K562 (cell line): ENCODE data around the gene APOL4. TPM values are rescaled to one million over a fixed set of nuclear protein-coding genes. Genes with fewer than 3 reads are reported as not detected.
A peak's percentile ranks its signal among the peaks of the same experiment; 100 is the strongest.

Source experiments
- ARID2 ChIP-seq: fragments of 450-650 bp; IDR thresholded peaks from 2 replicates; pipeline ENCODE4 v1.6.1; 2017; ENCODE audit warnings: antibody characterized with exemption, mild to moderate bottlenecking
- ELF1 ChIP-seq: fragments of 200-800 bp; sonication (Bioruptor generic); IDR thresholded peaks from 2 replicates; pipeline ENCODE4 v1.6.1; 2016; ENCODE audit warnings: missing genetic modification characterization, missing compliant biosample characterization
- ESRRB ChIP-seq: fragments of 250-450 bp; sonication (Bioruptor Pico); IDR thresholded peaks from 2 replicates; pipeline ENCODE4 v1.5.0; 2020; ENCODE audit warnings: mild to moderate bottlenecking, moderate library complexity, borderline replicate concordance
- MAZ ChIP-seq, 2 experiments: fragments of 450-650 bp in 1 of 2; sonication (generic) in 1 of 2; formaldehyde crosslinking; IDR thresholded peaks in 1 of 2; conservative IDR thresholded peaks in 1 of 2; 2 replicates each; pipeline versions ENCODE4 v1.4.0 to v1.5.0; 2020; ENCODE audit warnings: mild to moderate bottlenecking in 1 of 2, missing genetic modification reagents in 1 of 2
- MTA3 ChIP-seq: fragments of 450-650 bp; formaldehyde crosslinking; IDR thresholded peaks from 2 replicates; pipeline ENCODE4 v1.6.1; 2017; ENCODE audit warnings: mild to moderate bottlenecking, borderline replicate concordance
- PTRF ChIP-seq: fragments of 450-650 bp; IDR thresholded peaks from 2 replicates; pipeline ENCODE4 v1.6.1; 2016; ENCODE audit warnings: mild to moderate bottlenecking, missing genetic modification characterization, missing compliant biosample characterization
- SMARCB1 ChIP-seq: IDR thresholded peaks from 2 replicates; pipeline ENCODE4 v1.6.1; 2011; ENCODE audit warnings: improper control_type of control experiment, low read depth; ENCODE audit not compliant: insufficient read length
- SMC3 ChIP-seq: conservative IDR thresholded peaks from 2 replicates; pipeline ENCODE4 v1.6.1; 2011; ENCODE audit warnings: low read depth, low read length, improper control_type of control experiment; ENCODE audit not compliant: insufficient read depth
- SPI1 ChIP-seq: IDR thresholded peaks from 2 replicates; pipeline ENCODE4 v1.6.1; 2011; ENCODE audit warnings: low read depth, low read length, control low read depth, borderline replicate concordance
- ZFP36 ChIP-seq: fragments of 150-350 bp; IDR thresholded peaks from 2 replicates; pipeline ENCODE4 v1.6.1; 2018; ENCODE audit warnings: low read length, low read depth; ENCODE audit not compliant: partially characterized antibody
- polyA plus RNA-seq, 8 experiments: library from polyadenylated mRNA; depleted of rRNA in 4 of 8; stranded (reverse) in 5 of 8; unstranded in 3 of 8; fragments of >200 nt; fragmentation: Nextera tagmentation in 2 of 8; fragmentation: Illumina TruSeq in 1 of 8; extraction: Ambion mirVana in 2 of 8; extraction: Trizol in 1 of 8; gene quantifications; 2 replicates each; pipeline versions ENCODE4 v1.2.1 to v1.2.3, GENCODE V29; 2011 to 2014; ENCODE audit warnings: inconsistent platforms in 1 of 8, missing spikeins in 1 of 8
- total RNA-seq, 7 experiments: library from RNA; depleted of rRNA in 6 of 7; stranded (reverse); fragments of >200 nt in 6 of 7; fragmentation: Illumina TruSeq in 2 of 7; extraction: Trizol in 2 of 7; gene quantifications; 2 replicates each; pipeline versions ENCODE4 v1.2.1 to v1.2.3, GENCODE V29; 2011 to 2021; ENCODE audit warnings: low replicate concordance in 1 of 7
- TF ChIP-seq, protein P1 (sequence below), 2 experiments: fragments of 450-650 bp; formaldehyde crosslinking in 1 of 2; IDR thresholded peaks; 2 replicates each; pipeline versions ENCODE4 v1.4.0 to v1.6.1; 2014 to 2020; ENCODE audit warnings: mild to moderate bottlenecking in 2 of 2, borderline replicate concordance in 1 of 2, low read depth in 1 of 2
- TF ChIP-seq, protein P2 (sequence below): fragments of 450-650 bp; formaldehyde crosslinking; IDR thresholded peaks from 2 replicates; pipeline ENCODE4 v1.4.0; 2020; ENCODE audit warnings: mild to moderate bottlenecking, moderate library complexity

Gene APOL4
- total and polyA plus RNA-seq, 9 of the 15 experiments (the other 6 are each of a cell fraction or from before 2014, with no cell fraction given) = 6.5 to 15.0 (median 9.8) TPM

DNA sequence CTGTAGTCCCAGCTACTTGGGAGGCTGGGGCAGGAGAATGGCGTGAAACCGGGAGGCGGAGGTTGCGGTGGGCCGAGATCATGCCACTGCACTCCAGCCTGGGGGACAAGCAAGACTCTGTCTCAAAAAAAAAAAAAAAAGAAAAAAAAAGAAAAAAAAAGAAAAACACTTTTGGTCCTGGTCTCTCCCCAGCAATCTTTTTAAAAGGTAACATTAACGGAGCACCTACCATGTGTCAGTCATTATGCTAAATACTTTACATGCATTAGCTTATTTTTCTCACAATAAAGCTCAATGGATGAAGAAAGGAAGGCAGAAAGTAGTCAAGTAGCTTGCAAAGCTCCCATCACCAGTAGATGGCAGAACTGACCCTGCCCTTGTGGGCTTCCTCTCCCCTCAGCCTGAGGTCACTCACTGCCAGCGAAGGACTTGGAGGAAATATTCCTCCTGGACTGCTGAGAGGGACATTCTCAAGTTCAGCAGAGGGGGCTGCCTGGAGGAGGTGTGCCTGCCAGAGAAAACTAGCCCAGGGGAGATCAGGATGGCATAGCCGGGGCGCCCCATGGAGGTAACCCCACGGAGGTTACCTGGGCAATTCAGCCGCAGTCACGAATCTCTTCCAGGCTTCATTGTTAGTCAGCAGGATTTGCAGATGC, 56.6 kb downstream of the APOL4 start (continued):
- TF ChIP-seq, protein P1, sequence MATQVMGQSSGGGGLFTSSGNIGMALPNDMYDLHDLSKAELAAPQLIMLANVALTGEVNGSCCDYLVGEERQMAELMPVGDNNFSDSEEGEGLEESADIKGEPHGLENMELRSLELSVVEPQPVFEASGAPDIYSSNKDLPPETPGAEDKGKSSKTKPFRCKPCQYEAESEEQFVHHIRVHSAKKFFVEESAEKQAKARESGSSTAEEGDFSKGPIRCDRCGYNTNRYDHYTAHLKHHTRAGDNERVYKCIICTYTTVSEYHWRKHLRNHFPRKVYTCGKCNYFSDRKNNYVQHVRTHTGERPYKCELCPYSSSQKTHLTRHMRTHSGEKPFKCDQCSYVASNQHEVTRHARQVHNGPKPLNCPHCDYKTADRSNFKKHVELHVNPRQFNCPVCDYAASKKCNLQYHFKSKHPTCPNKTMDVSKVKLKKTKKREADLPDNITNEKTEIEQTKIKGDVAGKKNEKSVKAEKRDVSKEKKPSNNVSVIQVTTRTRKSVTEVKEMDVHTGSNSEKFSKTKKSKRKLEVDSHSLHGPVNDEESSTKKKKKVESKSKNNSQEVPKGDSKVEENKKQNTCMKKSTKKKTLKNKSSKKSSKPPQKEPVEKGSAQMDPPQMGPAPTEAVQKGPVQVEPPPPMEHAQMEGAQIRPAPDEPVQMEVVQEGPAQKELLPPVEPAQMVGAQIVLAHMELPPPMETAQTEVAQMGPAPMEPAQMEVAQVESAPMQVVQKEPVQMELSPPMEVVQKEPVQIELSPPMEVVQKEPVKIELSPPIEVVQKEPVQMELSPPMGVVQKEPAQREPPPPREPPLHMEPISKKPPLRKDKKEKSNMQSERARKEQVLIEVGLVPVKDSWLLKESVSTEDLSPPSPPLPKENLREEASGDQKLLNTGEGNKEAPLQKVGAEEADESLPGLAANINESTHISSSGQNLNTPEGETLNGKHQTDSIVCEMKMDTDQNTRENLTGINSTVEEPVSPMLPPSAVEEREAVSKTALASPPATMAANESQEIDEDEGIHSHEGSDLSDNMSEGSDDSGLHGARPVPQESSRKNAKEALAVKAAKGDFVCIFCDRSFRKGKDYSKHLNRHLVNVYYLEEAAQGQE (IDR thresholded peaks at IDR 0.05; ENCODE audit: borderline replicate concordance) = peak; percentile 79; the same call in 1 of the 2 replicates
- TF ChIP-seq, protein P1 (CRISPR knock-in tag; IDR thresholded peaks at IDR 0.05; ENCODE audit: low read depth) = no peak
- 0 out of 4 replicates have a peak, but pooled peaks of 1 of the 2 experiments have one; percentile 29 for TF ChIP-seq MAZ (CRISPR knock-in tag; conservative IDR thresholded peaks at IDR 0.05 in 1 of 2, IDR thresholded peaks at IDR 0.05 in 1 of 2)
- no peak for TF ChIP-seq MTA3
- TF ChIP-seq ZFP36 = peak; percentile 93
- TF ChIP-seq, protein P2, sequence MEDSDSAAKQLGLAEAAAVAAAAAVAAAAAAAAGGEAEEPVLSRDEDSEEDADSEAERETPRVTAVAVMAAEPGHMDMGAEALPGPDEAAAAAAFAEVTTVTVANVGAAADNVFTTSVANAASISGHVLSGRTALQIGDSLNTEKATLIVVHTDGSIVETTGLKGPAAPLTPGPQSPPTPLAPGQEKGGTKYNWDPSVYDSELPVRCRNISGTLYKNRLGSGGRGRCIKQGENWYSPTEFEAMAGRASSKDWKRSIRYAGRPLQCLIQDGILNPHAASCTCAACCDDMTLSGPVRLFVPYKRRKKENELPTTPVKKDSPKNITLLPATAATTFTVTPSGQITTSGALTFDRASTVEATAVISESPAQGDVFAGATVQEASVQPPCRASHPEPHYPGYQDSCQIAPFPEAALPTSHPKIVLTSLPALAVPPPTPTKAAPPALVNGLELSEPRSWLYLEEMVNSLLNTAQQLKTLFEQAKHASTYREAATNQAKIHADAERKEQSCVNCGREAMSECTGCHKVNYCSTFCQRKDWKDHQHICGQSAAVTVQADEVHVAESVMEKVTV (CRISPR knock-in tag) = peak; percentile 50
- TF ChIP-seq ARID2 = peak; percentile 35; the same call in 1 of the 2 replicates
- 0 out of 2 replicates have a peak, but pooled peaks have one; percentile 17 for TF ChIP-seq ELF1
- TF ChIP-seq SMC3 = peak; percentile 64
- no peak for TF ChIP-seq ESRRB (CRISPR knock-in tag)
- peak; percentile 31; the same call in 1 of the 2 replicates for TF ChIP-seq SPI1
- TF ChIP-seq PTRF (tag) = no peak
- TF ChIP-seq SMARCB1 = no peak
